GM18508 (cell line): ENCODE results near the gene ADGRL1.
"Not testable (repeated sequence)": the region's sequence is repeated elsewhere in the genome, so short reads cannot be mapped to it uniquely, and the experiment has no call there.

Source experiments
- ATAC-seq: cut with Tn5 transposase; IDR thresholded peaks from one replicate; pipeline ENCODE4 v1.9.1; 2021; ENCODE audit warnings: moderate number of reproducible peaks; ENCODE audit not compliant: insufficient read depth, unreplicated experiment

Gene ADGRL1

GRCh38 chr19:14221345-14221744 lies 15.4 kb upstream of the ADGRL1 start:
- ATAC-seq: not testable (repeated sequence)

GRCh38 chr19:14218620-14219330 lies 12.8 kb upstream of the ADGRL1 start:
- ATAC-seq: no peak

GRCh38 chr19:14217886-14218285 lies 11.9 kb upstream of the ADGRL1 start:
- not testable (repeated sequence) for ATAC-seq

GRCh38 chr19:14214580-14214979 lies 8.6 kb upstream of the ADGRL1 start:
- no peak for ATAC-seq

- ATAC-seq: not testable (repeated sequence)
Observed at GRCh38 chr19:14210182-14210581, 4.2 kb upstream of the ADGRL1 start.

- not testable (repeated sequence) for ATAC-seq
Observed at GRCh38 chr19:14209401-14209800, 3.4 kb upstream of the ADGRL1 start.

GRCh38 chr19:14208496-14208895 lies 2.5 kb upstream of the ADGRL1 start:
- ATAC-seq: not testable (repeated sequence)

GRCh38 chr19:14207796-14208195 lies 1.8 kb upstream of the ADGRL1 start:
- not testable (repeated sequence) for ATAC-seq

GRCh38 chr19:14206737-14207726 lies 1.1 kb upstream of the ADGRL1 start:
- ATAC-seq: not testable (repeated sequence)

- ATAC-seq: not testable (repeated sequence)
Observed at GRCh38 chr19:14206308-14206707, 339 bp upstream of the ADGRL1 start.

- ATAC-seq: not testable (repeated sequence)
Observed at GRCh38 chr19:14204676-14205451, 1.1 kb downstream of the ADGRL1 start.

- not testable (repeated sequence) for ATAC-seq
Observed at GRCh38 chr19:14204219-14204618, 1.8 kb downstream of the ADGRL1 start.

GRCh38 chr19:14203788-14204187 lies 2.2 kb downstream of the ADGRL1 start:
- ATAC-seq: not testable (repeated sequence)

- no peak for ATAC-seq
Observed at GRCh38 chr19:14203177-14203576, 2.8 kb downstream of the ADGRL1 start.

- ATAC-seq: not testable (repeated sequence)
Observed at GRCh38 chr19:14201481-14201880, 4.5 kb downstream of the ADGRL1 start.

- ATAC-seq: not testable (repeated sequence)
Observed at GRCh38 chr19:14200147-14200841, 5.7 kb downstream of the ADGRL1 start.

- no peak for ATAC-seq
Observed at GRCh38 chr19:14198384-14199376, 7.3 kb downstream of the ADGRL1 start.

GRCh38 chr19:14197882-14198281 lies 8.1 kb downstream of the ADGRL1 start:
- no peak for ATAC-seq

- not testable (repeated sequence) for ATAC-seq
Observed at GRCh38 chr19:14197288-14197687, 8.7 kb downstream of the ADGRL1 start.
